K562 (cell line): Measurements from ENCODE around the gene MAD1L1. TPM values are rescaled to one million over a fixed set of nuclear protein-coding genes. Genes with fewer than 3 reads are reported as not detected.

Source experiments
- ATAC-seq: fragments of 200-7000 bp; cut with Tn5 transposase; 3 replicates; pipeline ENCODE4 v1.9.1; 2020; ENCODE audit warnings: moderate library complexity
- BruUV-seq: library from RNA; stranded (reverse); fragments of 400-500 nt; replicated peaks from 2 replicates; lab custom pipeline; 2021; lab: Mats Ljungman, UMichigan
- CTCF ChIA-PET: fragments of 300-600 bp; formaldehyde crosslinking; extraction: SDS; loops from one replicate; lab custom pipeline; 2021; ENCODE audit warnings: low intra/inter-chr PET ratio; lab: Yijun Ruan, JAX
- POLR2A ChIA-PET: fragments of 300-600, 350-650 bp; sonication (Branson Sonifier 250); formaldehyde crosslinking; extraction: SDS; loops from one replicate; lab custom pipeline; 2021; ENCODE audit warnings: antibody characterized with exemption, inconsistent platforms; lab: Yijun Ruan, JAX
- DNase-seq, 4 experiments: peaks; one replicate each; pipeline versions ENCODE4 v3.0.0 to v3.0.0-alpha.2; 2011 to 2018; ENCODE audit warnings: low spot score in 3 of 4, mixed read lengths in 3 of 4; ENCODE audit errors: extremely low read depth in 1 of 4
- FAIRE-seq: peaks from 2 replicates; lab custom pipeline; 2011; peaks lifted over from hg19 to GRCh38; lab: Jason Lieb, UNC
- H2AFZ ChIP-seq: 2 replicates; pipeline ENCODE4 v1.6.0; 2011; ENCODE audit warnings: low read depth, low read length, control low read depth, inconsistent platforms
- H3K27ac ChIP-seq: fragments of 200-600 bp; 3 replicates; pipeline ENCODE4 v1.8.0; 2011; ENCODE audit warnings: low read depth, mild to moderate bottlenecking, control low read depth, inconsistent platforms, low read length, moderate library complexity, mixed read lengths; ENCODE audit errors: extremely low read depth
- H3K27me3 ChIP-seq, 2 experiments: fragments of 300-600 bp in 1 of 2; 2 replicates in 1 of 2; 3 replicates in 1 of 2; pipeline versions ENCODE4 v1.6.0 to v1.8.0; 2011; ENCODE audit warnings: inconsistent platforms in 2 of 2, low read length in 2 of 2, mild to moderate bottlenecking in 1 of 2, mixed read lengths in 1 of 2, moderate library complexity in 1 of 2; ENCODE audit not compliant: control insufficient read depth in 2 of 2, insufficient read depth in 2 of 2
- H3K36me3 ChIP-seq: fragments of 300-600 bp; 3 replicates; pipeline ENCODE4 v1.8.0; 2011; ENCODE audit warnings: mild to moderate bottlenecking, low read length, inconsistent platforms; ENCODE audit not compliant: control insufficient read depth, insufficient read depth
- H3K4me1 ChIP-seq, 2 experiments: fragments of 200-600 bp in 1 of 2; replicated peaks in 1 of 2; 2 replicates in 1 of 2; 3 replicates in 1 of 2; pipeline versions ENCODE4 v1.5.1 to v1.8.0; 2011; ENCODE audit warnings: inconsistent platforms in 2 of 2, low read length in 2 of 2, mild to moderate bottlenecking in 1 of 2, mixed read lengths in 1 of 2, moderate library complexity in 1 of 2; ENCODE audit not compliant: control insufficient read depth in 2 of 2, insufficient read depth in 2 of 2
- H3K4me2 ChIP-seq: 2 replicates; pipeline ENCODE4 v1.6.1; 2011; ENCODE audit warnings: low read length, control low read depth, inconsistent platforms, mixed read lengths; ENCODE audit not compliant: insufficient read depth
- H3K4me3 ChIP-seq: fragments of 200-600 bp; sonication (generic), shearing (Covaris generic); 2 replicates; pipeline ENCODE4 v1.5.1; 2016; ENCODE audit warnings: control low read depth, inconsistent platforms
- H3K79me2 ChIP-seq: fragments of 200-600 bp; 3 replicates; pipeline ENCODE4 v1.8.0; 2011; ENCODE audit warnings: low read length, inconsistent platforms; ENCODE audit not compliant: control insufficient read depth, insufficient read depth
- H3K9ac ChIP-seq, 2 experiments: 2 replicates each; pipeline versions ENCODE4 v1.6.0 to v1.6.1; 2011; ENCODE audit warnings: low read depth in 2 of 2, low read length in 2 of 2, control low read depth in 1 of 2, inconsistent platforms in 1 of 2, mild to moderate bottlenecking in 1 of 2, mixed read lengths in 1 of 2; ENCODE audit not compliant: insufficient read depth in 1 of 2
- H3K9me1 ChIP-seq: one replicate; pipeline ENCODE4 v1.6.0; 2011; ENCODE audit warnings: inconsistent platforms, mild to moderate bottlenecking, low read length, moderate library complexity; ENCODE audit not compliant: control insufficient read depth, insufficient read depth
- H3K9me3 ChIP-seq: replicated peaks from 2 replicates; pipeline ENCODE4 v1.5.1; 2011; ENCODE audit warnings: low read depth, low read length, inconsistent platforms; ENCODE audit not compliant: control insufficient read depth, insufficient read depth
- H4K20me1 ChIP-seq: replicated peaks from 2 replicates; pipeline ENCODE4 v1.6.1; 2011; ENCODE audit warnings: low read length, inconsistent platforms, mixed read lengths; ENCODE audit not compliant: control insufficient read depth, insufficient read depth
- SRSF9 ChIP-seq: fragments of 200-400 bp; formaldehyde crosslinking; IDR thresholded peaks from 2 replicates; pipeline ENCODE4 v1.6.1; 2017; ENCODE audit warnings: low read depth, low read length, borderline replicate concordance
- ZNF518B ChIP-seq: fragments of 250-450 bp; sonication (Bioruptor Pico); IDR thresholded peaks from 2 replicates; pipeline ENCODE4 v1.5.0; 2021; ENCODE audit warnings: mild to moderate bottlenecking, moderate library complexity
- ZNF655 ChIP-seq: fragments of 250-450 bp; sonication (Bioruptor Pico); IDR thresholded peaks from 2 replicates; pipeline ENCODE4 v1.5.0; 2021
- WGBS: fragments of 100-300 bp; shearing (Covaris generic); methylation state at CpG from one replicate; pipeline ENCODE4 v1.1.6; 2016; ENCODE audit warnings: low coverage, mixed read lengths; ENCODE audit not compliant: insufficient coverage; ENCODE audit errors: missing lambda C conversion rate; 5-methylcytosine and 5-hydroxymethylcytosine counted together
- in situ Hi-C: fragments of 300-500 bp; cut with MboI; formaldehyde crosslinking; loops from 4 replicates; pipeline ENCODE4 v1.15.0; 2018; ENCODE audit warnings: inconsistent platforms, mixed read lengths
- intact Hi-C: fragments of 100-400 bp; cut with micrococcal nuclease; formaldehyde crosslinking; loops from 2 replicates; pipeline ENCODE4 v1.14.2; 2022
- polyA plus RNA-seq, 8 experiments: library from polyadenylated mRNA; depleted of rRNA in 4 of 8; stranded (reverse) in 5 of 8; unstranded in 3 of 8; fragments of >200 nt; fragmentation: Nextera tagmentation in 2 of 8; fragmentation: Illumina TruSeq in 1 of 8; extraction: Ambion mirVana in 2 of 8; extraction: Trizol in 1 of 8; gene quantifications; 2 replicates each; pipeline versions ENCODE4 v1.2.1 to v1.2.3, GENCODE V29; 2011 to 2014; ENCODE audit warnings: inconsistent platforms in 1 of 8, missing spikeins in 1 of 8
- total RNA-seq, 7 experiments: library from RNA; depleted of rRNA in 6 of 7; stranded (reverse); fragments of >200 nt in 6 of 7; fragmentation: Illumina TruSeq in 2 of 7; extraction: Trizol in 2 of 7; gene quantifications; 2 replicates each; pipeline versions ENCODE4 v1.2.1 to v1.2.3, GENCODE V29; 2011 to 2021; ENCODE audit warnings: low replicate concordance in 1 of 7

MAD1L1 gene
- total and polyA plus RNA-seq, 9 of the 15 experiments (the other 6 are each of a cell fraction or from before 2014, with no cell fraction given): 1.7 to 89.7 (median 18.0) TPM

GRCh38 chr7:2219606-2220005 lies 13.1 kb downstream of the MAD1L1 start:
- H3K27me3 ChIP-seq: no peaks in the 10 kb centered on the region
- H3K9me3 ChIP-seq: no peaks in the 10 kb centered on the region
- no peak overlapping the region for H3K27ac ChIP-seq
- H3K4me1 ChIP-seq: no peaks in the 10 kb centered on the region; a peak in 1 of 5 replicates
- intact Hi-C loops (no loop called here), in situ Hi-C loops (no loop called here)
- no peak for ATAC-seq
- no peaks in the 10 kb centered on the region for H3K79me2 ChIP-seq
- no peak overlapping the region for H2AFZ ChIP-seq
- no peaks in the 10 kb centered on the region for H3K9me1 ChIP-seq
- BruUV-seq: no TSS peak
- CTCF ChIA-PET: no interaction called here
- DNase-seq: no peak
- no peak overlapping the region for H3K4me2 ChIP-seq
- POLR2A ChIA-PET: no interaction called here
- TF ChIP-seq ZNF655 (no peak), ZNF518B (CRISPR knock-in tag) (no peak), SRSF9 (no peak)
- H4K20me1 ChIP-seq: no peaks in the 10 kb centered on the region; the same call in 1 of the 2 replicates
- 98% methylated on average over 4 of the region's 8 CpGs for WGBS
- no peak overlapping the region for H3K4me3 ChIP-seq
- H3K9ac ChIP-seq: no peak overlapping the region
- H3K36me3 ChIP-seq: peaks cover 82% of the 10 kb centered on the region; the same call in 2 of the 3 replicates
- no peak for FAIRE-seq
